ENCODE measurements around the gene ABTB2. TPM values are rescaled to one million over a fixed set of nuclear protein-coding genes. Genes with fewer than 3 reads are reported as not detected.

Gene ABTB2
- total RNA-seq, 4 donors from 2014 or later: 5.0 to 44.1 (median 33.0) TPM

- H3K9me3 ChIP-seq: no peaks in the 10 kb centered on the region
- no peak for TF ChIP-seq POLR2A (IDR thresholded peaks at IDR 0.05)
- TF ChIP-seq, protein P1, sequence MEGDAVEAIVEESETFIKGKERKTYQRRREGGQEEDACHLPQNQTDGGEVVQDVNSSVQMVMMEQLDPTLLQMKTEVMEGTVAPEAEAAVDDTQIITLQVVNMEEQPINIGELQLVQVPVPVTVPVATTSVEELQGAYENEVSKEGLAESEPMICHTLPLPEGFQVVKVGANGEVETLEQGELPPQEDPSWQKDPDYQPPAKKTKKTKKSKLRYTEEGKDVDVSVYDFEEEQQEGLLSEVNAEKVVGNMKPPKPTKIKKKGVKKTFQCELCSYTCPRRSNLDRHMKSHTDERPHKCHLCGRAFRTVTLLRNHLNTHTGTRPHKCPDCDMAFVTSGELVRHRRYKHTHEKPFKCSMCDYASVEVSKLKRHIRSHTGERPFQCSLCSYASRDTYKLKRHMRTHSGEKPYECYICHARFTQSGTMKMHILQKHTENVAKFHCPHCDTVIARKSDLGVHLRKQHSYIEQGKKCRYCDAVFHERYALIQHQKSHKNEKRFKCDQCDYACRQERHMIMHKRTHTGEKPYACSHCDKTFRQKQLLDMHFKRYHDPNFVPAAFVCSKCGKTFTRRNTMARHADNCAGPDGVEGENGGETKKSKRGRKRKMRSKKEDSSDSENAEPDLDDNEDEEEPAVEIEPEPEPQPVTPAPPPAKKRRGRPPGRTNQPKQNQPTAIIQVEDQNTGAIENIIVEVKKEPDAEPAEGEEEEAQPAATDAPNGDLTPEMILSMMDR (IDR thresholded peaks at IDR 0.05): no peak
- no peak overlapping the region for H3K27ac ChIP-seq
Measured at GRCh38 chr11:34305780-34306179, 52.0 kb downstream of the ABTB2 start.

DNA sequence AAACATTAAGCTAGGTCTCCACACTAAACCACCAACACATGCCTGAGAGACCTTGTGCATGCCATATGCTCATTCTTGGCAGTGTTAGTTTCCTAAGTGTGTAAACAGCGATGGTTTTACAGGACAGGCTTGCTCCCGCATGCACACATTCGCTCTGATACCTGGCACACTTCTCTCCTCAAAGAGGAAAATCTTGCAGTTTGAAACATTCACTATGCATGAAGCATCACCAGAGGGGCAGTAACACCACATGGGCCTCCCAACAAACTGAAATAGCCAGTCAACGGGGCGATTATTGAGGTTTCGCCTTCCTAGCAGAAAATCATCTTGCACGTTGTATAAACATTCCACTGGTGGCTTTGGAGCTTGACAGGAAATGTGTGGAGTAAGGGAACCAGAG is 52.6 kb downstream of the ABTB2 start:
- H3K4me1 ChIP-seq: no peaks in the 10 kb centered on the region
- no peak for DNase-seq
- no peak overlapping the region for H3K27ac ChIP-seq
- H3K27me3 ChIP-seq: no peaks in the 10 kb centered on the region
- no peak overlapping the region for H3K4me3 ChIP-seq
- TF ChIP-seq, protein P1 (IDR thresholded peaks at IDR 0.05): no peak
- no peak for TF ChIP-seq POLR2A (IDR thresholded peaks at IDR 0.05)
- H3K9me3 ChIP-seq: no peaks in the 10 kb centered on the region
- H3K36me3 ChIP-seq: no peaks in the 10 kb centered on the region

More at GRCh38 chr11:34305780-34306179, 52.0 kb downstream of the ABTB2 start:
- no peak for DNase-seq
- Histone ChIP-seq H3K27me3 (no peaks in the 10 kb centered on the region), H3K4me3 (no peak overlapping the region), H3K36me3 (no peaks in the 10 kb centered on the region), H3K4me1 (no peaks in the 10 kb centered on the region)

- H3K27ac ChIP-seq: no peak overlapping the region
- H3K36me3 ChIP-seq: no peaks in the 10 kb centered on the region
- no peak for DNase-seq
- TF ChIP-seq, protein P1 (IDR thresholded peaks at IDR 0.05): no peak
- no peak for TF ChIP-seq POLR2A (IDR thresholded peaks at IDR 0.05)
- no peaks in the 10 kb centered on the region for H3K9me3 ChIP-seq
- H3K27me3 ChIP-seq: no peaks in the 10 kb centered on the region
- no peak overlapping the region for H3K4me3 ChIP-seq
- H3K4me1 ChIP-seq: no peaks in the 10 kb centered on the region
Measured at GRCh38 chr11:34303028-34303570, 54.7 kb downstream of the ABTB2 start.

DNA sequence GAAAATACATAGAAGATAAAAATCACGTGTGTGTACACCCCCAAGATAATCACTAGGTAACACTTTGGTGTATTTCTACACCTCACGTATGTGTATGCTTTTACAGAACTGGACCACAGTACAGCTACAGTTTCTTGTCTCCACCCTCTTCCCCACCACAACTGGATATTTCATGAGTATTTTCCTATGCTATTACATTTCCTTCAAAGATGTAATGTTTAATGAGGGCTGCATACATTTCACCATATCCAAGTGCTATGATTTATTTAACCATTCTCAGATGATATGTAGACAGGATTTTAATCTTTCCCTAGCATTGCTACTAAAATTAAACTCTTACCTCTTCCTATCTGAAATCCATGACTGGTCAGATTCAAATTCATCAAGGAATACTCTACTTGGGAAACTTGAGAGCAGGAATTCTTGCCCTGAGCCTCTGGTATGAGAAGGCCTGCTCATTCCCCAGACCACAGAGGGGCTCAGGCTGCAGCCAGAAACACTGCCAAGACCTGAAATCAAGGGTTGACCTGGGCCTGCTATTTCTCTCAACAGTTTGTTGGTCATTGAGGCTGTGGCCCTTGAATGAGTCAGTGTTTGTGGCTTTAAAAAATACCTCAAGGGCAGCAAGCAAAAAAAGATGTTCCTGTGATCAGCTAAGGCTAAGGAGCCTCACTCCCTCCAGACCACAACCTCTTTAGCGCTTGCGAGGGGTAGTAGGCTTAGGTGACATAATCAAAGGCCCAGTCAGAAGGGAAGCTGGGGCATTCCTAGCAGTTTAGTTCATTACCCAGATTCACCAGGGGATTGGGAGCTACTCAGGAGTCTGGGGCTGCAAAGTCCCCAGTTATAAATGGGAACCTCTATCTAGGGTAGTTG is 55.5 kb downstream of the ABTB2 start:
- Histone ChIP-seq H3K4me1 (no peaks in the 10 kb centered on the region), H3K27ac (no peak overlapping the region), H3K9me3 (no peaks in the 10 kb centered on the region), H3K27me3 (no peaks in the 10 kb centered on the region), H3K4me3 (no peak overlapping the region), H3K36me3 (no peaks in the 10 kb centered on the region)
- no peak for DNase-seq
- TF ChIP-seq POLR2A (IDR thresholded peaks at IDR 0.05): no peak
- TF ChIP-seq, protein P1 (IDR thresholded peaks at IDR 0.05): no peak

GRCh38 chr11:34300926-34301295 is 56.9 kb downstream of the ABTB2 start:
- Histone ChIP-seq H3K4me1 (no peaks in the 10 kb centered on the region), H3K36me3 (no peaks in the 10 kb centered on the region)
- no peak for DNase-seq

More at GRCh38 chr11:34300926-34301295, 56.9 kb downstream of the ABTB2 start:
- TF ChIP-seq POLR2A (IDR thresholded peaks at IDR 0.05): no peak
- no peaks in the 10 kb centered on the region for H3K27me3 ChIP-seq
- no peak overlapping the region for H3K4me3 ChIP-seq
- no peaks in the 10 kb centered on the region for H3K9me3 ChIP-seq
- H3K27ac ChIP-seq: no peak overlapping the region

Measured in Peyer's patch (tissue), 4 donors.